Left renal pelvis (tissue), 4 donors: ENCODE data around the gene PLCB4. TPM values are rescaled to one million over a fixed set of nuclear protein-coding genes. Genes with fewer than 3 reads are reported as not detected.

Source experiments
- DNase-seq, 4 donors: peaks; one replicate each; pipeline ENCODE4 v3.0.0-alpha.2; 2013; ENCODE audit warnings: low read depth in 4 of 4, low spot score in 3 of 4
- polyA plus RNA-seq, 4 donors: library from polyadenylated mRNA; unstranded; fragments of 120-200 nt; gene quantifications; one replicate each; pipeline ENCODE4 v1.2.1, GENCODE V29; 2013; ENCODE audit not compliant: insufficient read length in 4 of 4

Gene PLCB4
- polyA plus RNA-seq, 4 donors = 8.5 to 16.1 (median 13.8) TPM

DNA sequence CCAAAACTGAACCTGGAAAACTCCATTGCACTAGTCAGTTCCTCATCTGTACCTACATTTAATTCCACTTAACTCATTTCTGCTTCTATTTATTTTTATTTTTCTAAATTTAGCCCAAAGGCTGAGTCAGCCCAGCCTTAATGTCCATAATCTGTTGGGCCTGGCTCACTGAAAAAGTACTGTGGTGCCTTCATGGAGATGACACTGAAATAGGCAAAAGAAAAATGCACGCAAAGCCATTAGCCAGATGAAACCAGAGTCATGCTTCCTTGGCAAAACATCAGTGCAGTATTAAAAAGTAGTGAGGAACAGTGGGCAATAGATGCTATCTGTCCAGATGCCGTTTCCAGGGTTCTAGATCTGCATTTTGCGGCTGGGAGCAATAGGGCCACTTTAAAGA lies 14.7 kb upstream of the PLCB4 start:
- no peak for DNase-seq

DNA sequence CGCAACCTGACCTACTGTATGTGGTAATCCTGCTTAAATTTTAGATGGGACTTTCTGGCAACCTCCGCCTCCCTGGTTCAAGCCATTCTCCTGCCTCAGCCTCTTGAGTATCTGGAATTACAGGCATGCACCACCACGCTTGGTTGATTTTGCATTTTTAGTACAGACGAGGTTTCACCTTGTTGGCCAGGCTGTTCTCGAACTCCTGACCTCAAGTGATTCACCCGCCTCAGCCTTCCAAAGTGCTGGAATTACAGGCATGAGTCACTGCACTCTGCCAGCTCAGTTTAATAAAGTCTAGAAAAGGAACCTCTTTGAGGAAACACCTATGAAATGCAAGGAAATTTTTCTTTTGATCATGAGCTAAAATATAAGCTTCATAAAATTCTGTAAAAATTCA lies 9.0 kb upstream of the PLCB4 start:
- no peak for DNase-seq

DNA sequence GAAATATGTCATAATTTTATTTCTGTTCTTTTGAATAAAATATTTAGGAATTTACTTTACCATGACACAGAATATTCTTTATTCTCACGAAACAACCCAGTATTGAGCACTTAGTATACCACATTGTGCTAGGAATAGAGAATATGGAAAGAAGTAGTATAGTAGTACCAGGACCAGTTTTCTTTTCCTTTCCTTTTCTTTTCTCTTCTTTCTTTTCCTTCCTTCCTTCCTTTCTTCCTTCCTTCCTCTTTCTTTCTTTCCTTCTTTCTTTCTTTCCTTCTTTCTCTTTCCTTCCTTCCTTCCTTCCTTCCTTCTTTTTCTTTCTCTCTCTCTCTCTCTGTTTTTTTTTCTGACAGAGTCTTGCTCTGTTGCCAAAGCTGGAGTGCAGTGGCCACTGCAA lies 7.5 kb upstream of the PLCB4 start:
- no peak for DNase-seq

DNA sequence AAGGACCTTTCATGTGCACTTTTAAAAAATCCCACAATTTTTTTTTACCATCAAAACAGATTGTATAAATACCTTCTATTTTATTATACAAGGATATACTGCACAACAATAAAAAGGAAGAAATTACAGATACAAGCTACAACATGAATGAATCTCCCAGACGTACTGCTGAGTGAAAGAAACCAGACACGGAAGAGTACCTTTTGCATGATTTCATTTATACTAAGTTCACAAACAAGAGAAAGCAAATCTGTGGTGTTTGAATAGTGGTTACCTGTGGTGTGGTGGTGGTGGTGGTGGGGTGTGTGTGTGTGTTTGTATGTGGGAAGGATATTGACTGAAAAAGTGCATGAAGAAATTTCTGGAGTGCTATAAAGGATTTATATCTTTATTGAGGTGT lies 6.8 kb upstream of the PLCB4 start:
- no peak for DNase-seq

DNA sequence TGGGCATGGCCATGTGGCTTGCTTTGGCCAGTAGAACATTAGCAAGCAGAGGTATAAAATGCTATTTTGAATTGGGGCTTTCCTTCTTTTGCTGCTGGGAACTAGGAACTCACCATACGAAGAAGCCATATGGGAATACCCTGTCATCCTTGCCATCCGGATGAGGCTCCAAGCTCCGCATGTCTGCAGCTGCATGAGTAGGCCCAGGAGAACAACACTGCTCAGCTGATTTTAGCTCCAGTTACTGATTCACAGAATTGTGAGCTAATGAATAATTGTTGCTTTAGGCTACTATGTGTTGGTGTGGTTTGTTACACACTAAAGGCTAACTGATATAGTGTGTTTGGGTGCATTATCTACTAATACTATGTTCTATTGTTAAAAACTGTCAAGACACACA lies 2.7 kb upstream of the PLCB4 start:
- peak; percentile 14 to 36 (median 27) for DNase-seq

DNA sequence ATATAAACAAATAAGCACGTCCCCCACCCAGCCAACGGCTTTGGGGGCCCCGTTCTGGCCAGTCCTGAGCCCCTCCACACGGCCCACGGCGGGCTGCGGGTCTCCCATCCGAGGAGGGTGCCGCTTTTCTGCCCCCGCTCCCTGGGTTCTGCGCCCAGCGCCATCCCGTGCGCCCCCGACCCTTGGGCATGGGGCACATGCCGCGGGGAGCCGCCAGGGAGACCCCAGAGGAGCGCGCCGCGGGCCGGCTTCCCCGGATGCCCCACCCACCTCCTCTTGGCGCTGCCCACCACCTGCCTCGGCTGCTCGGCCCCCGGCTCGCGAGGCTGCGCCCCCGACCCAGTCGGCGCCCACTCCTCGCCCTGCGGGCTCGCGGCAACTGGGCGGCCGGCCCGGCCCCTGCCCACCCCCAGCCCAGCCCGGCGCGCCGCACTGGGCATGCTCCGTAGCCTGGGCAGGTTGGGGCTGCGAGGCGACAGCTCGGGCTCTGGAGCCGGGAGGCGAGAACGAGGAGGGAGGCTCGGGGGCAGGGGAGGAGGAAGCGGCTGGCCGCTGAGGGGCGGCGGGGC lies 570 bp upstream of the PLCB4 start:
- DNase-seq = peak; percentile 27 to 45 (median 36)

DNA sequence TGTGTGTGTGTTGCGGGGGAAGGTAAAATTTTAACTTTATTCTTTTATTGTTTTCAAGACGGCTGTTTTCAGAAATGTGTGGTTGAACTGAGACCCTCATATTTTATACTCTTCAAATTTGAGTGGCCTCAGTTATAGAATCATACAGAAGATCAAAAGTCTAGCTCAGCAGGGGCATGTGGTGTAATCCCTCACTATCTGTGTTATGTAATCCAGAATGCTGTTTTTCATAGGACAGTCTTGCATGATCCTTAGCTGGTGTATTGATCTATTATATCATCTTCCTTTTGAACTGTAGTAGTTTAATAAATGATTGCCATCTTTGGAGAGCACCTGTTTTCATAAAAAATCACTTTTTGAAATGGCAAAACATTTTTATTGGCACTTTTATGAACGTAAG lies 1.4 kb downstream of the PLCB4 start:
- no peak for DNase-seq

DNA sequence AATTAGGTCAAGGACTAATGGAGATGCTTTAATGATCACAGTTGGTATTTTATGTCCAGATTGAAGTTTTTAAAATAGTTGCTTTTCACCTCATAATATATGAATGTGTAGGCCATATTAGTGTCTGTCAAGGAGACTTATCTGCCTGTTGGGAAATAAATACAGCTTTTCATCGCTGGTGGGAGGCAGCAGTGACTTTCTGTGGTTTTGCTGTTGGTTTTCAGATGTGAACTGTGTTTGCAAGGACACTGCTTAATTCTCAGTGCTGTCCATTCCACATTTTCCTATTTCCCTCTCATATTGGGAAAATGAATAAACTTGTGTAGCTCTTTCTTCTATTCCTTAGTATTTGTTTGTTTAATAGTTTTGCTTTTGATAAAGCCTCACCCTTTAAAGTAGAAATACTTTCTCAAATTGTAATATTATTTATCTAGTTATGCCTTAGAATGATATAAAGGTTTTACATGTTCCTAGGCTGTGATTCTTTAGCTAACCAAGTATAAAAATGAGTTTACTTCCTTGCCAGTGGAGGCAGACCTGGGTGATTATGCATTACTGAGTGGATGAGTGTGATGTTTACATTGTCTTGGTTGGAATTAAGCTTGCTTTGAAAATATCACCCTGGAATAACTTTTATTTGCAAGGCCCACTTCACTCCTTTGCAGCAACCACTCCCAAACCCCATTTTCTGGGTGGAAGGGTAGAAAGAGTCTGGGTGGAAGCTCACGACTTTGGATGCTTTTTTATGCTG lies 3.3 kb downstream of the PLCB4 start:
- DNase-seq = no peak

DNA sequence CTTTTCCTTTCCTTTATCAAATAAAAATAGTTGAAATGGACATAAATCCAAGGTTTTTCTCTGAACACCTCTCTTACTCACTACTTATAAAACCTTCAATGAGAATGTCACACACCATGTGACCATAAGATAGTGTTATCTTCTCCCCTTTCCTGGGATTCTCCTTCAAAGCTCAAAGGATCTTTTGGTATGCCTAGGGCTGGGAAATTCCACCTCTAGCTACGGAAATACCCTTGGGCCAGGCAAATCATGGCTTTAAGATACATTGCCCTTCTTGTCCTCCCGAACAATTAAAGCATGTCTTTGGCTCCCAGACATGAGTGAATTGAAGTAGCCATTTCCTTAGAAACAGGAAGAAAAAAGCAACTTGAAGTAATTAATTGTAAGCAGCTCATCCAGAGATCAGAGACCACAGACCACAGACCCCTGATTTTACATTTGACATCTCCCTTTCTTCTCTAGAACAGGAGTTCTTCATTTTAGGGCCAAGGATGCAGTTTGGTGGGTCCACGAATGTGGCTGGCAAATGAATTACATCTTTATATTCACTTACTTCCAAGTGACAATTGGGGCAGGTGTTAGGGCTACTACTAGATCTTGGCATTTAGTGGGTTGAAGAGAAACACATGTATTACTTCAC lies 4.1 kb downstream of the PLCB4 start:
- DNase-seq = no peak

DNA sequence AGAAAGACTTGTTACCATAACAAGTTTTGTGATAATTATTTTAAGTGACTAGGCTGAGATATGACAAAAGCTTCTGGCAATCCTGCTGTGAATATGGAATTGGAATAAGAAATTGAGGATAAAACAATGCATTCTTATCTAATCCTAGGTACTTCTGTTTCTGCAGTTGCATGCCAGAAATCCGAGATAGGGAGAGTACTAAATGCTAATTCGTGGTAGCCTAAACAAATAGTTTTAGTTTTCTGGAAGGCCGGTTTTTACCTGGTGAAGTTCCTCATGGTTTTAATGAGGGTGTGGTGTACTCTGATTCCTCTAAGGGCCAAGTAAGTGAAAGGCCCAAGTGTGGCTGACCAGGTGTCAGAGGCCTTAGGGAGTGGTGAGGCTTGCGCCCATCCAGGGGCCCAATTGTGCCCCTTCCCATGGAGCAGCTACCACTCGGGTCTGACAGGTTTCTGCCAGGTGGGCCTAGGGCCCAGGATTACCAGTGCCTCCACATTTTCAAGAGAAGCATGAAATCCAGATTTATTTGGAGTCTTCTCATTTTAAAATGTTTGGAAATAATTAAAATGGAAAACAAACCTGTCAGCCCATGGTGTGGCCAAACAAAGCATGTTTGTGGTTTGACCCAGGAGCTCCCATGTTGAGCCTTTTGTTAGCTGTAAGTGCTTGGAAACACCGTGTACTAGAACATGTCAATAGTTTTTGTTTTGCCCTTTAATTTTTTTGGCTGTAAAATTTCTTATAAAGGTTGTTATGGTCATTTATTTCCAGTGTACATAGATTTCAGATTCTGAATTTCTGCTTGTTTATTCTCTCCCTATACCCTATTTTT lies 6.6 kb downstream of the PLCB4 start:
- DNase-seq = no peak

DNA sequence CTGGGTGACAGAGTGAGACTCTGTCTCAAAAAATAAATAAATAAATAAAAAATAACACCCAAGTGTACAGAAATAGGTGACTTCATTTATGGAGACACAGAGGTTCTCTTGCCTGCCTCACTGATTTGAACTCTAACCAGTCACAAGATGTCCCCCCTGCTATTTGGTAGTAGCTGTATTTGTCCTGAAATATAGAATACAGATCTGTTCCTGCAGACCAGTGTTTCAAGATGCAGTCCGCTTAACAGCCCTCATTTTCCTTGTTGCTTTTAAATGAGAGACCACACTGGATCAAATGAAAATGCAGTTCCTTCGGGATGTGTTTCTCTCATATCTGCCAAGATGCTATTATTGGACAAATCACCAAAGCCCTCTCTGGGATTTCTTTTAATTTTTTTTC lies 7.6 kb downstream of the PLCB4 start:
- DNase-seq = no peak

DNA sequence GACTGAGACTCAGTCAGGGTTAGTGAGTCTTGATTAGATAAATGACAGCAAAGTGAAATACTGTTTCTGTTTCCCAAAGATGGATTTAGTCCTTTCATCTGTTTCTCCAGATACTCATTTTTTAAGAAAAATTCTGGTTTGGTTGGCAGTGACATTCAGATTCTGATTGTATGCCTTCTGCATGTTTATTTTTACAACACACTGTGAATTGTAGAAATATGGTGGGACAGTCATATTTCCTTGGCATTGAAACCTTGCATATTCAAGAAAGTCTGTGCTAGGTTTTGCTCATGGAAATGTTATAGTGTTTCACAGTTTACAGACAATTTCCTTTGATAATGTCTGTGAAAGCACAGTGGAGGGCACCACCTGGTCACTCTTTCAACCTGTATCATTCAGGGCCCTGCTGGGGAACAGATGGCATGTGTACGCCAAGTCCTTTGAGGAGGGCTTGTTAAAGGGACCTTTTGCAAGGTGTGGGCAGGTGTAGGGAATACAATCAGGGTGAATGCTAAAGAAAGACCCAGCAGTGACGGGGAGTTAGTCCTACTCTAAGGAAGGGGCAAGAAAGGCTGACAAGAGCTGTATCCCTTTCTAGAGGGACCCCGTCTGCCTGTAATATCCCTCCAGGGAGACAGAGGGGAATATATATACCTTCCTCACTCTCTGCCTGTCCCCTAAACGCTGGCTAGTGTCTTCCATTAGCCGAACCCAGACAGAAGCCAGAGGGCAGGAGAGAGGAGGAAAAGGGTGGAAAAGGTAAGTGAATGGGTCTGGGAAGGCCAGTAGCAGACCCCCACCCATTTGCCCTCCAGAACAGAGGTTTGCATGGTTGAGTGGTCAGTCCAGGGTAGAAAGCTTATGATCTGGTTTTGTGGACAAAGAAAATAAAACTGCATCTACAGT lies 10.2 kb downstream of the PLCB4 start:
- DNase-seq = no peak

DNA sequence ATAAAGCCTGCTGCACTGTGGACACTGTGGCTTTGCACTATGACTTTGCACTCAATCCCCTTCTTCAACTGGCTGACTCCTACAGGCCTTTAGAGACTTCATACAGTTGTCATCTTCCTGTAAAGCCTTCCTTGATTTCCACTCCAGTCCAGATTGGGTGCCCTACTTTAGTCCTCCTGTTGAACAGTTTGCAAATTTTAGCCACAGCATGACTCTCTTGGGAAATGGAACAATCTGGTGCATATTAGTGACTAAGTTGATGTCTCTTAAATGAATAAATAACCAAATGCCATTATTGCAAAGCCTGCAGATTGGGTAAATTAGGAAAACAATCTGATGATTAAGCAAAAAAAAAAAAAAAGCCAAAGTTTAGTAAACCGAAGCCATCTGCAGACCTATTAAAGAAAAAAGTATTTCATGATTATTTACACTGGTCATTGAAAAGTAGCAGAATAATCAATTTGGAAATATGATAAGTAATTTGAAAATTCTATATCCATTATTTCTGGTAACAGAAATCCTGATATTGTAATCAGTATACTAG lies 12.6 kb downstream of the PLCB4 start:
- DNase-seq = no peak

DNA sequence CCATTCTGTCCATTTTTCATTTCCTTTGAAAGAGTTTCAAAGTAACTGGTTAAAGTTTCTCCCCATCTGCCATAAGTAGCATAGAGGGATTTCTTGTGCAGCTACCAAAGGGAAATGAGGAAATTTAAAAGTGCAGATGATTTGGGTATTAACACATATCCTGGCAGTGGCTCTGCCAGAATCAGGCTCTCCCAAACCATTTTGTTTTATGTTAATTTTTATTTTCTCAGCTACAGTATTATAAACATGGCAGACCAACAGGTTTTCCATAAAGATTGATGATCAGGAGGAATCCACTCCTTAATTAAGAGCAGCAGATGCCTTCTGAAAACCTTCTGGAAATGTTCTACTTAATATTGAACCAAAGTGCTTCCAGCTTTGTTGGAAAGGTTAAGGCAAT lies 13.9 kb downstream of the PLCB4 start:
- no peak for DNase-seq

DNA sequence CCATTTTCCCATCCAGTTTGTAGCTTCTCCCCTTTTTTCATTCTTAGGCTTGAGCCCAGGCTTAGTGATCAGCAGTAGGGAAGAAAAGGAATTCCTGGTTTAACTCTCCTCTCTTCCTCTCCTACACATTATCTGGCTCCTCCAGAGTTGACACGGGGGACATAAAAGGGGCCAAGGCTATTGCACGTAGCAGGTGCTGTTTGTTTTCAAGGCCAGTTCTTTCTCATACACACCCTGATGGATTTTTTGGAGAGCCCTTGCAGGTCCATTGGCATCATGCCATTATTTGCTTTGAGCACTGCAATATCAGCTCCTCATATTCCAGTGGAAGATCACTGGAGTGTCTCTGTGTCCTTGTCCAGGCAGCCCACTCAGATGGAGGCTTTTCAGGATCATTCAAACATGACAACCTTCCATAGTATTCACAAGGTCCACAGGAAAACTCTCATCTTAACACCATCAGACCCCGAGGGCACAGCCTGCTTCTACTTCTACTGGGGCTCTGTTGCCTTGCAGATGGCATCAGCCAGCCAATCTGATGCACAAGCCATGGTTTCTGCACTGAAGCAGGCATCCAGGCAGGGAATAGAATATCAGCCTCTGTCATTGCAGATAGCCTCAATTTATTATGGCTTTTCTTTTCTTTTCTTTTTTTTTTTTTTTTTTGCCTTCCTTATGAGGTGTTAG lies 18.8 kb downstream of the PLCB4 start:
- no peak for DNase-seq

DNA sequence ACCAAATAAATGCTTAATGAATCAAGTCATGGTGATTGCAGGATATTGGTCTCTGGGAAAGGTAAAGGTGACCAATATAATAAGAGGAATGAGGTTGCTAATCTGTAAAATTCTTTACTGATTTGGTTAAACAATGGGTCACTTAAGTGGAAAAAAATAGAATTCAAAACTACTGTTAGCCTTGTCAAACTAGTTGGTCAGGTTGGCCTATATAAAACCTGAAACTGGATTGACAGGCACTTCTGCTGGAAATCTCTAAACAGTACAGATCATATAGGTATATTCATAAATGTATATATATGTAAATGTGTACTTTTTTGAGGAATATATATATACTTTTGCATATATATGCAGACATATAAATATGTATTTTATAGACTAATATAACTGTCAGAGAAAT lies 19.7 kb downstream of the PLCB4 start:
- no peak for DNase-seq

DNA sequence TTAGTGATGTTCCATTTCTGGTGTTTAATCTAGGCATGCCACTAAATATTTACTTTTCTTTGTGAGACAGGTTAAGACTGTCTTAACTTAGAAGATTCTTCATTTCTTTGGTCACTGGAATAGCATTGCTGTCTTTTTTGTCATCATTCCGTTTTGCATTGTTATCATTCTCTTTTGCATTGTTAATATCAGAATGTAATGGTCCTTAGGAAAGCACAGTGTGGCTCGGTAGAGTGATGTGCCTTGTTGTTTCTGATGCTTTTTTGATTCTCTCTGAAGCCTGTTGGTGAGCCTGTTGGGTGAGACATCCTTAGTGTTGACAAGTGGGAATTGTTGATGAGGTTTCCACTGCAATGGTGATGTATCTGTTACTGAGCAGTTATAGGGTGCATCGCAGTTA lies 23.2 kb downstream of the PLCB4 start:
- no peak for DNase-seq

DNA sequence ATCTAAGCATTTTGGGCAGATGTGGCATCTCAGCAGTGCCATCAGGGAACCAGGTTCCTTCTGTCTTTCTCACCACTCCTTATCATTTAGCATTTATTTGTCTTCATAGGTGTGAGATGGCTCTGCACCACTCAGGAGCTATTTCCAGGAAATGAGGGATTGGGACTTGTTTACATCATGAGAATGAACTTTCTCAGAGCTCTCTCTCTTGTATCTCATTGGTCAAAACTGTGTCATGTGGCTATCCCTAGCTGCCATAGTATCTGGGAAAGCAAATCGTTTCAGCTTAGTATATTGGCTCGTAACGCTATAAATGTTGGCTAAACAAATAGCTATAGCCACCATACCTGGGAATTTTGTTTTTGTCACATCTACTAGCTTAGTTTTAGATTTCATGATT lies 23.8 kb downstream of the PLCB4 start:
- DNase-seq = no peak

DNA sequence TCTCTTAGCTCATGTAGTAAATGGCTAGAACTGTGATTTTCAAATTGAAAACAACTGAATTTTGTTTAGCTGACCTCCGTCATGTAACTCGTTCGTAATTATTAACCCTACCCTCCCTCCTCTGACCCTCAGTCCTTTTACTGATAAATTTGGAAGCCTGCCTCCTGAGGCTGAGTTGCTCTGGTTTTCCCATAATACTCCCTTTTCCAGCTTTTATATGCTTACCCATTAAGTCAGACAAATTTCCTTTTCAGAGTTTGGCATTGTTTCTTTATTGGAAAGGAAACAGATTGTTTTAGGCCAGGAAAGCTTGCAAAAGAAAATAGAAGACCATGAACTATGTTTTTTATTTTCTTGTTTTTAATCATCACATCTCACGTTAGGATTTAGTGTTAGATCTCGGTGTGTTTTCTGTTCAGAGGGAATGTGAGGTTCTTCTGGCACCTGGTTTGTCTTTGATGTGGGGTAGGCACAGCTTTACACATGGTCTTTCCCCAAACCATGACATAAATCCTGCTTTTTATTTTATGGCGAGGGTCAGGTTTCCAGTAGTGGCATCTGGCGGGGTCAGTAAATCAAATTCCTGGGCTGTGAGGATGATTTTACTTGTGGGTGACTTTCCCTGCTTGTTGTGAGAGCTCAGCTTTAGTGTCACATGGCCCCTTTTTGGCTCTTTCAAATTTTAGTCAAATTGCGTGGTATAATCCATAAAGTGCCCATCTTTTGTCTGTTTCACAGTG lies 24.5 kb downstream of the PLCB4 start:
- peak; percentile 19 to 45 (median 26) for DNase-seq
